ENCODE data around the gene SLC39A7.

Gene SLC39A7

GRCh38 chr6:33189164-33189563 is 11.5 kb upstream of the SLC39A7 start:
- in situ Hi-C loops (cut with MboI; ENCODE audit: low sequenced_read_pairs), result no loop called here

GRCh38 chr6:33189625-33190448 is 10.8 kb upstream of the SLC39A7 start:
- in situ Hi-C loops (cut with MboI; ENCODE audit: low sequenced_read_pairs), result no loop called here

- in situ Hi-C loops (cut with MboI; ENCODE audit: low sequenced_read_pairs), result no loop called here
Measured at GRCh38 chr6:33190504-33191107, 10.1 kb upstream of the SLC39A7 start.

GRCh38 chr6:33191383-33192104 is 9.1 kb upstream of the SLC39A7 start:
- in situ Hi-C loops (cut with MboI; ENCODE audit: low sequenced_read_pairs), result no loop called here

GRCh38 chr6:33192105-33192646 is 8.5 kb upstream of the SLC39A7 start, which contains the start of gene COL11A2:
TSS of gene COL11A2 (minus strand) at chr6:33192467. CDS start at chr6:33192240, 227 bp downstream.
- in situ Hi-C loops (cut with MboI; ENCODE audit: low sequenced_read_pairs), result no loop called here

- in situ Hi-C loops (cut with MboI; ENCODE audit: low sequenced_read_pairs), result no loop called here
Measured at GRCh38 chr6:33192671-33193602, 7.7 kb upstream of the SLC39A7 start.

GRCh38 chr6:33193619-33194018 is 7.0 kb upstream of the SLC39A7 start:
- in situ Hi-C loops (cut with MboI; ENCODE audit: low sequenced_read_pairs), result no loop called here

- in situ Hi-C loops (cut with MboI; ENCODE audit: low sequenced_read_pairs), result no loop called here
Measured at GRCh38 chr6:33194431-33194979, 6.2 kb upstream of the SLC39A7 start.

- in situ Hi-C loops (cut with MboI; ENCODE audit: low sequenced_read_pairs), result no loop called here
Measured at GRCh38 chr6:33195304-33196165, 5.1 kb upstream of the SLC39A7 start.

- in situ Hi-C loops (cut with MboI; ENCODE audit: low sequenced_read_pairs), result no loop called here
Measured at GRCh38 chr6:33197431-33198048, 3.1 kb upstream of the SLC39A7 start.

GRCh38 chr6:33198159-33198852 is 2.4 kb upstream of the SLC39A7 start:
- in situ Hi-C loops (cut with MboI; ENCODE audit: low sequenced_read_pairs), result no loop called here

- in situ Hi-C loops (cut with MboI; ENCODE audit: low sequenced_read_pairs), result no loop called here
Measured at GRCh38 chr6:33198853-33199436, 1.7 kb upstream of the SLC39A7 start.

GRCh38 chr6:33199687-33200218 is 914 bp upstream of the SLC39A7 start:
- in situ Hi-C loops (cut with MboI; ENCODE audit: low sequenced_read_pairs), result no loop called here

GRCh38 chr6:33201147-33201545 is 479 bp downstream of the SLC39A7 start:
- in situ Hi-C loops (cut with MboI; ENCODE audit: low sequenced_read_pairs), result no loop called here

- in situ Hi-C loops (cut with MboI; ENCODE audit: low sequenced_read_pairs), result no loop called here
Measured at GRCh38 chr6:33201935-33202334, 1.3 kb downstream of the SLC39A7 start.

GRCh38 chr6:33202799-33203198 is 2.1 kb downstream of the SLC39A7 start:
- in situ Hi-C loops (cut with MboI; ENCODE audit: low sequenced_read_pairs), result no loop called here

- in situ Hi-C loops (cut with MboI; ENCODE audit: low sequenced_read_pairs), result no loop called here
Measured at GRCh38 chr6:33203443-33204164, 2.9 kb downstream of the SLC39A7 start.

Data from hTERT RPE-1 (cell line).